ENCODE data around the gene CAPN13. TPM values are rescaled to one million over a fixed set of nuclear protein-coding genes. Genes with fewer than 3 reads are reported as not detected.

CAPN13 gene
- total RNA-seq (2013; cell fraction: nucleolus; rRNA removed) = 0.56 and 0.73 TPM in 2 replicates
- total RNA-seq (2014; rRNA removed) = 0.06 TPM in 1 of 2 replicates, not detected in the other
- total RNA-seq (2014; rRNA removed; fragmentation: Illumina TruSeq; extraction: Trizol) = not detected in 2 replicates
- not detected in 2 replicates for total RNA-seq (2021)
- not detected for polyA plus RNA-seq (2011; ENCODE audit: low read depth)
- 0.10 and 0.22 TPM in 2 replicates for polyA plus RNA-seq (2011; rRNA removed)
- 0.07 and 0.18 TPM in 2 replicates for polyA plus RNA-seq (2011; cell fraction: cytosol; rRNA removed)
- 1.0 and 1.6 TPM in 2 replicates for polyA plus RNA-seq (2011; cell fraction: nucleus; rRNA removed)
- polyA plus RNA-seq (2012) = not detected in 2 replicates
- polyA plus RNA-seq (2014; fragmentation: Illumina TruSeq; extraction: Trizol) = 0.03 TPM in 1 of 2 replicates, not detected in the other
- not detected for polyA plus RNA-seq (2014; fragmentation: Nextera tagmentation; extraction: Ambion mirVana)
- 0.04 TPM in 1 of 2 replicates, not detected in the other for polyA plus RNA-seq (2014; rRNA removed)
- polyA plus RNA-seq (2016; fragmentation: Nextera tagmentation; extraction: Ambion mirVana) = not detected
- 0.15 and 0.36 TPM in 2 replicates for polyA minus RNA-seq (2011; rRNA and poly(A)+ RNA removed)
- polyA minus RNA-seq (2011; cell fraction: cytosol; rRNA and poly(A)+ RNA removed) = not detected in 2 replicates
- polyA minus RNA-seq (2011; cell fraction: nucleus; rRNA and poly(A)+ RNA removed) = 0.48 TPM in 1 of 2 replicates, not detected in the other
- Bru-seq, nascent RNA = percentile 18 among the genes with signal in this experiment
- percentile 18 among the genes with signal in this experiment for BruChase-seq, experiment 1, labeled RNA remaining after a 6-hour chase
- BruChase-seq, experiment 2, labeled RNA remaining after a 2-hour chase = percentile 19 among the genes with signal in this experiment
- long read RNA-seq, experiment 1 = 0 reads
- long read RNA-seq, experiment 2 = 0 reads

- TF ChIP-seq ZNF207 (IDR thresholded peaks at IDR 0.05; ENCODE audit: borderline replicate concordance) (no peak), ZNF622 (IDR thresholded peaks at IDR 0.05) (no peak), MEF2B (IDR thresholded peaks at IDR 0.05; ENCODE audit: partially characterized antibody, poor library complexity, severe bottlenecking) (no peak), SKIL (IDR thresholded peaks at IDR 0.05; ENCODE audit: low read depth, poor library complexity, severe bottlenecking) (no peak), CBX5 (IDR thresholded peaks at IDR 0.05; ENCODE audit: low read depth) (no peak), BCL3 (IDR thresholded peaks at IDR 0.05; ENCODE audit: borderline replicate concordance, insufficient read depth, low read depth, low read length, poor library complexity, severe bottlenecking) (no peak), POU2F2 (IDR thresholded peaks at IDR 0.05; ENCODE audit: borderline replicate concordance, low read depth, low read length) (no peak)
- Histone ChIP-seq H3K9ac (ENCODE audit: control insufficient read depth, insufficient read depth, low read length) (no peak within 1 kb of the TSS), H3K27me3 (replicated peaks in 1 of 2; ENCODE audit: control insufficient read depth in 2 of 2, insufficient read depth in 2 of 2, low read length in 1 of 2) (peaks cover 0 to 5% of the 10 kb centered on the region in 2 experiments; a peak in 3 of 4 replicates), H3K4me2 (ENCODE audit: control insufficient read depth, insufficient read depth) (no peak within 1 kb of the TSS), H3K4me3 (no peak within 1 kb of the TSS), H2AFZ (ENCODE audit: control insufficient read depth, low read depth, low read length) (no peak within 1 kb of the TSS), H3K36me3 (ENCODE audit: control insufficient read depth in 2 of 2, insufficient read depth in 2 of 2, low read length in 1 of 2) (no peaks in the 10 kb centered on the region), H3K9me3 (replicated peaks; ENCODE audit: control insufficient read depth, insufficient read depth, low read length) (no peaks in the 10 kb centered on the region), H4K20me1 (ENCODE audit: control insufficient read depth, insufficient read depth) (no peaks in the 10 kb centered on the region), H3K4me1 (ENCODE audit: control insufficient read depth, insufficient read depth, low read length) (no peaks in the 10 kb centered on the region), H3K79me2 (ENCODE audit: control insufficient read depth, insufficient read depth, low read length) (no peaks in the 10 kb centered on the region), H3K27ac (ENCODE audit: control insufficient read depth, insufficient read depth) (no peak within 1 kb of the TSS)
- in situ Hi-C loops (cut with MboI) (no loop called here), intact Hi-C loops (cut with micrococcal nuclease; ENCODE audit: unreplicated experiment) (no loop called here)
- POLR2A ChIA-PET = no interaction called here
- no TSS peak for BruUV-seq (replicated peaks)
- SMC1A ChIA-PET (ENCODE audit: uncharacterized antibody, unreplicated experiment) = no interaction called here
- FAIRE-seq = no peak
- CTCF ChIA-PET = no interaction called here
- no peak for ATAC-seq
- RAD21 ChIA-PET (ENCODE audit: unreplicated experiment) = no interaction called here
- WGBS (ENCODE audit: insufficient coverage, insufficient replicate concordance, low lambda C conversion rate, missing lambda C conversion rate) = 22% methylated on average over 6 of the region's 6 CpGs
- no peak for DNase-seq (ENCODE audit: low read depth, low spot score)
These were observed at the start of gene CAPN13 for GRCh38 chr2:30807249-30807648. Gene CAPN13, minus strand, starts transcription at chr2:30807446. Its CDS starts 20,121 bp downstream, at chr2:30787325.

Data from GM12878 (cell line).